GM19463 (cell line): ENCODE measurements around the gene PINLYP.
"Not testable (repeated sequence)": the region's sequence is repeated elsewhere in the genome, so short reads cannot be mapped to it uniquely, and the experiment has no call there.

Source experiments
- ATAC-seq: cut with Tn5 transposase; IDR thresholded peaks from one replicate; pipeline ENCODE4 v1.9.1; 2021; ENCODE audit warnings: mild to moderate bottlenecking, moderate library complexity; ENCODE audit not compliant: unreplicated experiment

PINLYP gene

DNA sequence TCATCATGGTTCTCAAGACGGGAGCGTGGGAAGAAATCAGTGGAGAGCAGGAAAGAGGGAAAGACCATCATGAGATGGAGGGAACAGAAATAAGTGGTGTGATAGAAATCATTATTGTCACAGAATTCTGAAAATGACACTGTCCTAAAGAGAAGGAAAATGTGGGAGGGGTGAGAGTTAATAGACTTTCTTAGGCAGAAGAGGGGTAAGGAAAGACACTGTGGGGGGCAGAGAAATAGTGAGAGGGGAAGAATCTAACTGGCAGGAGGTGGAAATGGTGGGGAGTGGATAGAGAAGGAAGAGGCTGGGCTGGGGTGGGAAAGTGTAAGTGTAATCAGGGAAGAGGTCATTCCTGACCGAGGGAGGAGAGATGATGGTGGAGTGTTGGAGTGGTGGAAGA, 3.2 kb downstream of the PINLYP start:
- ATAC-seq = no peak

DNA sequence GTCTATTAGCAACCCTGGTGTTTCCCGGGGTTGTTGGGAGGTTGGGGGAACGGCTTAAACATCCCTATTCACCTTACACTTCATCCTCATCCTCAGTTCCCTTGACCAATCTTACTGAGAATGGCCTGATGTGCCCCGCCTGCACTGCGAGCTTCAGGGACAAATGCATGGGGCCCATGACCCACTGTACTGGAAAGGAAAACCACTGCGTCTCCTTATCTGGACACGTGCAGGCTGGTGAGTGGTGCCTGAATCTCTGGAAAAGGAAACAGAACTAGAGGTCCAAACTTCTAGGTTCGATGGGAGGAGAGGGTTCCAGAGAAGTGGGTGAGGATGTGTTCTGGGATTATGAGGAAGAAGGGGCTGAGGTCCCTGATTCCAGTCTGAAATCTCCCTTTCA, 5.9 kb downstream of the PINLYP start:
- ATAC-seq = no peak

DNA sequence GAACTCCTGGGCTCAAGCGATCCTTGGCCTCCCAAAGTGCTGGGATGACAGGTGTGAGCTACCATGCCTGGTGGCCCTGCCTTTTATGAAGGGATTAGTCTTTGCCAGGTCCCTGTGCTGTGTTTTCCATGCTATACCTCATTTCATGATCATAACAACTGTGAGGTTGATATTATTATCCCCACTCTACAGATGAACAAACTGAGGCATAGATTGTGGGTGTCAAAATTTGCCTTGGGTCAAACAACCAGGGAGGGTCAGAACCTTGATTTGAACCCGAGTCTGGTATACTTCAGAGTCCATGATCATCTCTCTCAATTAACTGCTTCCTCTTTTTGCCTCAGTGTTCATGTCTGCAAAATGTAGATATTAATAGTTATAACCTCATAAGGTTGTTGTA, 6.9 kb downstream of the PINLYP start:
- no peak for ATAC-seq

DNA sequence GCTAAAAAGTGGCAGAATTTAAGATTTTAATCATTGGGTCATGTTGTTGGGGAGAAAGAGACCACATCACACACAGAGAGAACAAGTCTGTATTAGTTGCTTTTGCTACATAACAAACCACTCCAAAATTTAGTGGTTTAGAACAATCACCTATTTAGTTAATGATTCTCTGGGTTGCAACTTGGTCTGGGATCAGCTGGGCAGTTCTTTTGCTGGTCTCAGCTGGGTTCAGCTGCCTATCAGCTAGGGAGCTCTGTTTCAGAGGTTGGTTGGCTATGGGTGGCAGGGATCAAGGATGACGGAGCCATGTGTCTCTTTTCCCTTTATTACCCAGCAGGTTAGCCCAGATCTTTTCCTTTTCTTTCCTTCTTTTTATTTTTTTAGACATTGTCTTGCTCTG, 8.9 kb downstream of the PINLYP start:
- ATAC-seq = peak; percentile 54

DNA sequence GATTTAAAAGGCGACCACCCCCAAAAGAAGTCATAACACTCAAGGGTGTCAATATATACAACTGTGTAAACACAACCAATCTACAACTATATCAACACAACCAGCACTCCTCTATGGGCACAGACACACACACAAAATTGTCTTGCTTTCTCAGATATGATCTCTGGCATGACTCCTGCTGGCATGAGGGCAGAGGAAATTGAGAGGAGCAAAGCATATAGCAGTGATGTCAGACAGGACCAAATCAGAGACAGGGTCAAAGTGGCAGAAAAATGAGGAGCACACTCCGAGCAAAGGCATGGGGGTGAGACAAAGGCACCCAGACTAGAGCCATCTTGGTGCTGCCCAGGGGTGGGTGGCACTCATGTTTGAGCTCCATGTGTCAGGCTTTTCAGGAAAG, 10.7 kb downstream of the PINLYP start:
- ATAC-seq = no peak

DNA sequence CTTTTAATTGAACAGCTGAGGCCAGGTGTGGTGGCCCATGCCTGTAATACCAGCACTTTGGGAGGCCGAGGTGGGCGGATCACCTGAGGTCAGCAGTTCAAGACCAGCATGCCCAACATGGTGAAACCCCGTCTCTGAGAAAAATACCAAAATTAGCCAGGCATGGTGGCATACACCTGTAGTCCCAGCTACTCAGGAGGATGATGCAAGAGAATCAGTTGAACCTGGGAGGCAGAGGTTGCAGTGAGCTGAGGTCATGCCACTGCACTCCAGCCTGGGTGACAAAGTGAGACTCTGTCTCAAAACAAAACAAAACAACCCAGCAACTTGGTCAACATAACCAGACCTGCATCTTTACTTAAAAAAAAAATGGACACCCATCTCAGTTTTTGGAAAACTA, 11.4 kb downstream of the PINLYP start:
- not testable (repeated sequence) for ATAC-seq

DNA sequence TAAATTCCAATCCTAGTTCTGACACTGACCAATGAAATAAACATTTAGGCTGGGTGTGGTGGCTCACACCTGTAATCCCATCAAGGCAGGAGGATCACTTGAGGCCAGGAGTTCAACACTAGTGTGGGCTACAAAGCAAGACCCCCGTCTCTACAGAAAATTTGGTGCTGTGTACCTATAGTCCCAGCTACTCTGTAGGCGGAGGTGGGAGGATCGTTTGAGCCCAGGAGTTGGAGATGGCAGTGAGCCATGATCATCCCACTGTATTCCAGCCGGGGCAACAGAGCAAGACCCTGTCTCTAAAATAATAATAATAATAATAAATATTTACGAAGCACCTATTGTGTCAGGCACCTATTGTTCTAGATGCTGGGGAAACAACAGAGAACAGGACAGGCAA, 13.7 kb downstream of the PINLYP start:
- ATAC-seq = no peak

DNA sequence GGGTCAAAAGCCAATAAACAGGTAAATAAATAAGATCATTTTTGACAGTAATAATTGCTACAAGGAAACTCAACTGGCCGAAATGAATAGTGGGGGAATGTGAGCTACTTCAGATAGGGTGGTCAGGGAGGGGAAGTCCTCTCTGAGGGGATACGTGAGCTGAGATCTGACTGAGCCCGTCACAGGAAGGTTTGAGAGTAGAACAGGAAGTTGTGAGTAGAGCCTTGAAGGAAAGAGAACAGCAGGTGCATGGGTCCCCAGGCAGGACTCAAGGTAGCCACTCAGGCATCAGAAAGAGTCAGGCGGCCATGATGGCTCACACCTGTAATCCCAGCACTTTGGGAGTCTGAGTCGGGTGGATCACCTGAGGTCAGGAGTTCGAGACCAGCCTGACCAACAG, 14.1 kb downstream of the PINLYP start:
- no peak for ATAC-seq

DNA sequence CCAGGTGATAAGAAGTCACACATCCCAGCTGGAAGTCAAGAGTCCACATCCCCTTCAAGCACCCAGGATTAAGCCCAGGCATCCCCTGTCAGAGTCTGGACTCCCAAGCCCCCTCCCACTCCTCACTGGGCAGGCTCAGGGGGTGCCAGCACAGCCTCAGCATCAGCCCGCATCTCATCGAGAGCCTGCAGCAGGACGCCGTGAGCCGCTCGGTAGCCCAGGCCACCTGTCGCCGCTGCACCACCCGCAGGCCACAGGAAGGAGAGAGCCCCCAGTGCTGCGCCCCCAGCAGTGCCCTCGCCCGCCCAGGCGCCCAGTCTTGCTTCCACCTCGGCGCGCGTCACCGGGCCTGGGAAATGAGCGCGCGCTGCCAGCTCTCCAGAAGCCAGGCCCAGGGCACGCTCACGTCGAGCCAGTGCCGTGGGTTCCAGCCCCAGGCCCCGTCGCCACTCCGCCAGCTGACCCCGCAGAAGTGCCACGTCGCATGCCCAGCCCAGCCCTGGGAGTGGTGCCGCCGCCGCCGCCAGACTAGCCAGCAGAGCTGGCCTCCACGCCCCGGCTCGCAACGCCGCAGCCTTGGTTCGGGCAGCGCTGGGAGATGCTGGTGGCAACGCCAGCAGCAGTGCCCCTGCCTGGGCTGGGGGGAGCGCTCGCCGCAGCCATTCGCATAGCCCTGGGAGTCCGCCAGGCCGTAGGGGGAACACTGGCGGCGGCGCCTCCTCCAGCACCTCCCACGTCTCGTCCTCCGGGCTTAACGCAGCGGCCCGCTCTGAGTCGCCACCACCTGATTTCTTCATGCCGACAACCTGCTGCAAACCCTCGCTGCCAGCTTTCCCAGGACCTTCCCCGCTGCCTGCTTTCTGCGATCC, 16.5 kb downstream of the PINLYP start:
- no peak for ATAC-seq

DNA sequence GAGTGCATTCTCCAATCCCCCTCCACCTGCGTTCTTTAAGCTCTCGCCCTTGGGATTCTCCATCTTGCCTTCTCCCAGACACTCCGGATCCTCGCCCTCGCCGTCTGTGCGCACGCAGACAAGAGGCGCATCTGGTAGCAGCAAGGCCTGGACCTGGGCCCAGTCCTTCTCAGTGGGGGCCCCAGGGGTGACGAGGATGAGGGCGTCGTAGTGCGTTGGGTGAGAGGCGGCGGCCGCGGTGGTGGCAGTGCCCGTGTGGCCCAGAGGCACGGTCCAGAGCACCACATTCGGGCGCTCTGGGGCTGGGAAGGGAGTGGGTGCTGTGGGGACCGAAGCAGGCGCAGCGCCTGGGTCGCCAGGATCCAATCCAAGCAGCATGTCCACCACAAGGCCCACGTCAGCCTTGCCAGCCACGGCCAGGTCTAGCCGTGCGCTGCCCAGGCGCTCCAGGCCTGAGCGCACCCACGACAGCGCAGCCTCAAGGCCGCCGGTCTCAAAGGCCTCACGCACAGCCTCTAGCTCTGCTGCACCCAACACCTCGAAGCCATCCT, 17.3 kb downstream of the PINLYP start:
- no peak for ATAC-seq

DNA sequence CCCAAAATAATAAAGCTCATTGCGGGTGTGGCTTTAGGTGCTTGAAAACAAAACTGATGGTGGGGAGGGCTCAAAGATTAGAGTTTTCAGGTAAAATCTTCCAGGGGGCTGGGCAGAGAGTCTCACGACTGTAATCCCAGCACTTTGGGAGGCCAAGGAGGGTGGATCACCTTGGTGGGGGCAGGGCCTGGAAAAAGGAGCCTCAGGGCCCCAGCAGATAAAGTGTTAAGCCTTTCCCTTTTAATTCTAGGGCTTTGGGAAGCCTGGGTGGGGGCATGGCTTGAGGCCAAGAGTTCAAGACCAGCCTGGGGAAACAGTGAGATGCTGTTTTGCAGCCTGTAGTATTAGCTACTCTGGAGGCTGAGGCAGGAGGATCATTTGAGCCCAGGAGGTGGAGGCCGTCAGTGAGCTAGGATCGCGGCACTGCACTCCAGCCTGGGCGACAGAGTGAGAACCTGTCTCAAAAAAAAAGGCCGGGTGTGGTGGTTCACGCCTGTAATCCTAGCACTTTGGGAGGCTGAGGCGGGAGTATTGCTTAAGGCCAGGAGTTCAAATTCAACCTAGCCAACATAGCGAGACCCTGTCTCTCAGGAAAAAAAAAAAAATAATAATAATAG, 18.6 kb downstream of the PINLYP start:
- ATAC-seq = no peak

DNA sequence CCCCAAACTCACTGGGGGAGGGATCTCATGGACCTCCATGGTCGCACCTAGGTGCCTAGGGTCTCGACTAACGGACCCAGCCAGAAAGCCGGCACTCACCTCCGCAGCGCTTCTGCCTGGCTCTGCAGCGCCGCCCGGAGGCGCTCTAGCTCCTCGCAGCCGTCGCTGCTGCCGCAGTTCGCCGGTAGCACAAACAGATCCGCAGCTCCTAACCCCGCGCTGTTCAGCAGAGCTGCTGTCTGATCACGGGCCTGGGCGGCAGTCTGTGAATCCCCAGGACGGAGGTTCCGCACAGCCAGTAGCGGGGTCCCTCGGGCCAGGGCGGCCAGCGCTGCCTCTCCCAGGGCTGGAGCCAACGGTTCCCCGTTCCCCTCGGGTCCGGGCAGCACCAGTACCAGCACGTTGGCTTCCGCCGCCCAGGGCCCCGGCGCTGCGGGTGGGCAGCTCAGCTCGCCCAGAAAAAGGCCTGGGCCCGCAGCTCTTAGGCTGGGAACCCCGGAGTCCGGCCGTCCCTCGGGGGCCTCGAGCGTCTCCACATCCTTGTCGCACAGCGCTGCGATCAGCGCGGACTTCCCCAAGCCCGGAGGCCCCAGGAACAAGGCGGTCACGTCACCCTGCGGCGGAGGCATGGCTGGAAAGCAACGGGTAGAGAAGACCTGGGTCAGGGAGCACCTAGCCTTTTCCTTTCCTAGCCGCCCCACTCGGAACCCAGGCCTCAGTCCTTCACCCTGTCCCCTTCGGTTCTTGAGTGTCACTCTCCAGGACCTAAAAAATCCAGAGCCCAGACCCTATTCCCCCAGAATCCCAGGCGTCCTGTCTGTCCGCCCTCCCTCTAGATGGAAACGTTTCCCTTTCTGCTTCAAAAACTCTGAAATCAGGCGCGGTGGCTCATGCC, 19.4 kb downstream of the PINLYP start:
- ATAC-seq = peak; percentile 41

DNA sequence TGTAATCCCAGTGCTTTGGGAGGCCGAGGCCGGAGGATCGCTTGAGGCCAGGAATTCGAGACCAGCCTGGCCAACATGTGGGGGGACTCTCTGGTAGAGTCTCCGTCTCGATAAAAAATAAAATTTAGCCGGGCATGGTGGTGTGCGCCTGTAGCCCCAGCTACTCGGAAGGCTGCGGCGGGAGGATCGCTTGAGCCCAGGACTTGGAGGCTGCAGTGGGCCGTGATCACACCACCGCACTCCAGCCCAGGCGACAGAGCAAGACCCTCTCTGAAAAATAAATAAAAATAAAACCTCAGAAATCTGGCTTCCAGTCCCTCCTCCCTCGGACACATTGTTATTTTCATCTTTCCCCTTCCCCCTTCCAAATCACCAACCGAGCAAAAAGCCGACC, 20.0 kb downstream of the PINLYP start:
- ATAC-seq = no peak

DNA sequence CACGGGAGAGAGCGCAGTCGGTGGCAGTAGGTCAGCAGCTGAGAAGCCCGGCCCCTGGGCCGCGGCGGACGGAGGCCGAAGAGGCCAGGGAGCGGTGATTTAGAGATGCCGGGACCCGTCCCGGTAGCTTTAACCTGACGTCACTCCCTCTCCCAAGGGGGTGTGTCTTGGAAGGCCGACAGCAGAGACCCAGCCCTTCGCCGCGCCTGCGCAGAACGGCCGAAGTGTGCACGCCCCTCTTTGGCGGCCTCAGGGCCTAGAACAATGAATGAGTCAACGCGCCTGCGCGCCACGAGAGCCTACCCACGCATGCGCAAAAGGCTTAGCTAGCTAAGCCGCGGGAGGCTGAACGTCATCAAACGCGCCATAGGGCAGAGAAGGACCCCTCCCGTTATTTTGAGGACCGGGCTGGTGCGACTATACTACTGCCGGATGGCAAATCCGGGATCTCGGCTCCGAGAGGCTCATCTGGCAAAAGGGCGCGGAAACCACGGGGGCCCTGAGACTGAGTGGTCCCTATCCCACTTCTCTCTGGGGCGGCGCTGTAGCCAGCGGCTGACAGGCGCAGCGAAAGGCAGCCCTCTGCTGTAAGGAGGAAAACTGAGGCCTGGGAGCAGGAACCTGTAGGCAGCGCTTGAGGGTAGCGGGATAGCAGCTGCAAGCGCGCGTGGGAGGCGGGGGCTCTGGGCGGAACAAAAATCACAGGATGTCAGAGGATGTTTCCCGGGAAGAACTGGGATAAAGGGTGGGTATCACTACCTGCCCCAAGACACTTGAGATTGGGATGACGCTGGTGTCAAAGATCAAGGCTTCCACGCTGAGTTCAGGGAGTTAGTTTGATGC, 20.6 kb downstream of the PINLYP start, which contains the start of the genes IRGQ and ZNF576:
IRGQ (minus strand) TSS at position 136 of the 843 bp plus-strand sequence. CDS start 796 bp downstream, outside the sequence.
ZNF576 (plus strand) TSS at position 597 of the 843 bp plus-strand sequence. CDS start 514 bp downstream, outside the sequence.
- peak; percentile 84 for ATAC-seq

DNA sequence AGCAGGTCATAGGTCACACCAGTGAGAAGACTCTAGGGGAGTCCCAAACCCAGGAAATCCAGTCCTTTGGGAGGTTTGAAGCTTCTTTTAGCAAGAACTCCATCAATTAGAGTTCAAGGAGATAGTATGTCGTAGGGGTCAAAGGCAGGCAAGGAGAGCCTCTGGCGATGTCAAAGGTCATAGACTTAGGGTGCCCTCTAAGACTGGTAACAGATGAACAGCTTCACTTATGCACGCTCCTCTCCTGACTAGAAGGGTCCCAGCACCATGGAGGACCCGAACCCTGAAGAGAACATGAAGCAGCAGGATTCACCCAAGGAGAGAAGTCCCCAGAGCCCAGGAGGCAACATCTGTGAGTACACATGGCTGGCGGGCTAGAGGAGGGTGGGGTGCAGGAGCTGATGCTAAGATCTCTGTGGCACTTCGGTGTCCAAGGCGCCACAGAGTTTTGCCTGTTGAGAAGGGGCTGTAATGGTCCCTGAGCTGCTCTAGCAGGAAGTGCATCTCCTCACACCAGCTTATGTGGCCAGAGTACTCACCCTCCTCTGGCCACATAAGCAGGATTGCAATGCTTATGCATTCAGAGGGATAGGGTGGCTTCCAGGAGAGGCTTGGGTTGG, 21.4 kb downstream of the PINLYP start:
- no peak for ATAC-seq

DNA sequence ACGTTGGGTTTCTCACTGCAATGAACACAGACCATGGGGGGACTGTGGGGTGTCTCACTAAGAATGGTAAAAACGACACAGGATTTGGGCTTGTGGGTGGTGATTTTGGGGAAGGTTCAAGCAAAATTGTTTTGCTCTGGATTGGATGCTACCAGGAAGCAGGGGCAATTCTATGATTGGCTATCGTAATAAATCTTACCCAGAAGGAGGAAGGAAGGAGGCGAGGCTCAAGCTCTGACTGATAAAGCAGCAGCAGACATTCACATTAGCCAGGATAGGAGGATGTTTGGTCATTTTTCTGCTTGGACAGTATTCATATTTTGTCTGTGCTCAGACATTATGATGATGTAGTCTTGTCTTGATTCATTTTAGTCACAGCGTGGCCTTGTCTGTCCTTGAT, 22.3 kb downstream of the PINLYP start:
- no peak for ATAC-seq

DNA sequence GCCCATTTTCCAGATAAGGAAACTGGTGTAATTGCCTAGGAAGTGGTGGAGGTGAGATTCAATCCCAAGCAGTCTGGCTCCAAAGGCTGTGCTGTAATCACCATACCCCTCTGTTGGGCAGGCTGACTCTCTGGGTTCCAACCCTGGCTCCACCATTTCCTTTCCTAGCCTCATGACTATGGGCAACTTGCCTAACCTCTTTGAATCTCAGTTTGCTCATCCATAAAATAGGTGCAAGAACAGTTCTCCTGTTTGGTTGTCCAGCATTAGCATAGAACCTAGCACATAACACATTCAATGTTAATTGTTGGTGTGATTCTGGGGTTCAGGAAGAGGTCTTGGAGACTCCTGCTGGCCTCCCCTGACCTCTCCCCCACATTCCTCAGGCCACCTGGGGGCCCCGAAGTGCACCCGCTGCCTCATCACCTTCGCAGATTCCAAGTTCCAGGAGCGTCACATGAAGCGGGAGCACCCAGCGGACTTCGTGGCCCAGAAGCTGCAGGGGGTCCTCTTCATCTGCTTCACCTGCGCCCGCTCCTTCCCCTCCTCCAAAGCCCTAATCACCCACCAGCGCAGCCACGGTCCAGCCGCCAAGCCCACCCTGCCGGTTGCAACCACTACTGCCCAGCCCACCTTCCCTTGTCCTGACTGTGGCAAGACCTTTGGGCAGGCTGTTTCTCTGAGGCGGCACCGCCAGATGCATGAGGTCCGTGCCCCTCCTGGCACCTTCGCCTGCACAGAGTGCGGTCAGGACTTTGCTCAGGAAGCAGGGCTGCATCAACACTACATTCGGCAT, 23.0 kb downstream of the PINLYP start:
- no peak for ATAC-seq

DNA sequence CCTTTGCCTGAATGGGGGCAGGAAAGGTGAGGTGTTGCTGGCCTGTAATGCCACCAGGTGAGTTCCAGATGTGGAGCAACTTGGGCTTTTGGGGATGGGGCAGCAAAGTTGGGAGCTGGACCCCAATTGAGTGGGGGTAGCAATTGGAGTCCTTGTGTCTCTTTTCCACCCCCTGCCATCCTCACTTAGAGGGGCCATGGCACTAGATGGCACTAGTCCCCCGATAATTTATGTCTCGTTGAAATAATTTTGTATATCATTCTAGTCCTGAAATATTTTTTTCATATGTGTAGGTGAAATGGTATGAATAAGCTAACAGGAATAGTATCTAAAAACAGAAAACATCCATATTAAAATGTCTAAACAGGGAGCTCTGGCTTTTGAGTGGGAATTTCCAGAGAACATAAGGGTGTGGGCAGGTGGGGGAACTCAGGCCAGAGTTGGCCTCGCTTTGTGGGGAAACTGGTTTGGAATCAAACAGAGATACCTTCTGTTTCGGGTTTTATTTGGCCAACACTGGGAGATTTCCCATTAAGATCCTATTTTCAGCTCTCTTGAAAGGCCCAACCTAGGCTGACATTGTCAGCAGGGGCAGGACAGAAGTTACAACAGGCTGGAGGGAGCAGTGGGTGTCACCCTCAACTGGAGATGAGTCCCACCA, 24.2 kb downstream of the PINLYP start:
- no peak for ATAC-seq
